ENCODE measurements around the gene ALG12.
"Not testable (repeated sequence)": the region's sequence is repeated elsewhere in the genome, so short reads cannot be mapped to it uniquely, and the experiment has no call there.

Gene ALG12

DNA sequence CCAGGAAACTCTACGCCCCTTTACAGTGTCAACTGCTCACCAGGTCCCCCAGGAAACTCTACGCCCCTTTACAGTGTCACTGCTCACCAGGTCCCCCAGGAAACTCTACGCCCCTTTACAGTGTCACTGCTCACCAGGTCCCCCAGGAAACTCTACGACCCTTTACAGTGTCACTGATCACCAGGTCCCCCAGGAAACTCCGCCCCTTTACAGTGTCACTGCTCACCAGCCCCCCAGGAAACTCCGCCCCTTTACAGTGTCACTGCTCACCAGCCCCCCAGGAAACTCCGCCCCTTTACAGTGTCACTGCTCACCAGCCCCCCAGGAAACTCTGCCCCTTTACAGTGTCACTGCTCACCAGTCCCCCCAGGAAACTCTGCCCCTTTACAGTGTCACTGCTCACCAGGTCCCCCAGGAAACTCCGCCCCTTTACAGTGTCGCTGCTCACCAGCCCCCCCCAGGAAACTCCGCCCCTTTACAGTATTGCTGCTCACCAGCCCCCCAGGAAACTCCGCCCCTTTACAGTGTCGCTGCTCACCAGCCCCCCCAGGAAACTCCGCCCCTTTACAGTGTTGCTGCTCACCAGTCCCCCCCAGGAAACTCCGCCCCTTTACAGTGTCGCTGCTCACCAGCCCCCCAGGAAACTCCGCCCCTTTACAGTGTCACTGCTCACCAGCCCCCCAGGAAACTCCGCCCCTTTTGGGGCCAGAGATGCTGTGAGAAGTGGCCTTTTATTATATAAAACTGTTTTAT lies 27.0 kb upstream of the ALG12 start:
- not testable (repeated sequence) for DNase-seq (ENCODE audit: low read depth)

DNA sequence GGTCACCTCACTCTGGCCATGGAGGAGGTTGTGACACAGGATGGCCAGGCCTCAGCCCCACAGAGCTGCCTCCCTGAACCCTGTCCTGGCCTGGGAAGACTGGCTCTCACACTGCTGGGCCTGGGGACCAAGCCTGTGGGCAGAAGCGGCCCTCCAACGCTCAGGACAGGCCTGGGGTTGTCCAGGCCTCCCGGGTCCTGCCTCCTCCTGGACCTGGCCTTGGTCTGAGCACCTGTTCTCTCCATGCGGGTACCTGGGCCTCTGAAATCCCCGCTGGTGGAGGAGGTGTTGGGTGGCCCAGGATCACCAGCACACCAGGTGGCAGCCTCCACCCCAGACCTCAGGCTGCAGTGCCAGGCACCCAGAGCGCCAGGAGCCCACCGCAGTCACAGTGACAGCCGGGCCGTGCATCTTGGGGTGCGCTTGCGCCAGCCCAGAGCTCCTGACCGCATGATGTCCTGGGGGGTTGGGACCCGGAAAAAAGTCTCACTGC lies 26.2 kb upstream of the ALG12 start:
- no peak for DNase-seq (ENCODE audit: low read depth)

DNA sequence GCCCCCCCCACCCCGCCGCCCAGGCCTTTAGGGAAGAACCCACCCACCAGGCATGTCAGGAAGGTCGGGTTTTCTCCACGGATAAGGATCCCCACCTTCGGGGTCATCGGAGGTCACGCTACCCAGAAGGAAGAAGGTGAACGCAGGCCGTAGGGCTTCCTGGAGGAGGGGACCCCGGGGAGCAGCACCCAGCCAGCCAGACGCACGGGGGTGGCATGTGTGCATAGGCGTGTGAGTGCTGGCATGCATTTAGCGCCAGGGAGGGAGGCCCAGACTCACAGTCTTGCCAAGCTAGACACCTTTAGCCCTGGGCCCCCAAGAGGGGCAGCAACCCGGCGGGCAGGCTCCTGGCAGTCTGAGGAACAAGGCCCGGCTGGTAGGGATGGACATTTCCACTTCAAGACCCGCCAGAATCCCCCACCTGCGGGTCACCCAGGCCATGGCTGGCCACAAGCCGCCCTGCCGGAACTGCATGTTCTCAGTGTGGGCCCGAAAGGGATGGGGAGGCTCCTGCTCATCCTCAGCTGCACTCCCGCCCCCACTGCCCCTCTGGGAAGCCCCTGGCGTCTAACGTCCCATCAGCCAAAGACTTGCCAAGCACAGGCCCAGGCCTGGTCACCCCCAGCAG lies 25.6 kb upstream of the ALG12 start:
- DNase-seq (ENCODE audit: low read depth), result no peak

DNA sequence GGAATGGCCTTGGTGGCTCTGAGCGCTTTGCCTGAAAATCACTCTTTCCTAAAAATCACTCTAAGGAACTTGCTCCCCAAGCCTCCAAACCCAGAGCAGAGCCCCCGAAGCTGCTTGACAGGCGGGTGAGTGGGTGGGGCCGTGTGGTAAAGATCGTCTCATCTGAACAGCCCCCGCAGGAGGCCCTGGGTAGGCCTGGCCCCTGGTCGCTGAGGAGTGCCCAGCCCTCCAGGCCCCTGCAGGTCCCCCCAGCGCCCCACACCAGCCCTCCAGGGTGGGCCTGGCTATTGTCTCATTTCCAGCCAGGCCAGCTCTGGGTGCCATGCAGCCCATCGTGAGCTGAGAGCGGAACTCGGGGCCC lies 25.1 kb upstream of the ALG12 start:
- DNase-seq (ENCODE audit: low read depth), result no peak

DNA sequence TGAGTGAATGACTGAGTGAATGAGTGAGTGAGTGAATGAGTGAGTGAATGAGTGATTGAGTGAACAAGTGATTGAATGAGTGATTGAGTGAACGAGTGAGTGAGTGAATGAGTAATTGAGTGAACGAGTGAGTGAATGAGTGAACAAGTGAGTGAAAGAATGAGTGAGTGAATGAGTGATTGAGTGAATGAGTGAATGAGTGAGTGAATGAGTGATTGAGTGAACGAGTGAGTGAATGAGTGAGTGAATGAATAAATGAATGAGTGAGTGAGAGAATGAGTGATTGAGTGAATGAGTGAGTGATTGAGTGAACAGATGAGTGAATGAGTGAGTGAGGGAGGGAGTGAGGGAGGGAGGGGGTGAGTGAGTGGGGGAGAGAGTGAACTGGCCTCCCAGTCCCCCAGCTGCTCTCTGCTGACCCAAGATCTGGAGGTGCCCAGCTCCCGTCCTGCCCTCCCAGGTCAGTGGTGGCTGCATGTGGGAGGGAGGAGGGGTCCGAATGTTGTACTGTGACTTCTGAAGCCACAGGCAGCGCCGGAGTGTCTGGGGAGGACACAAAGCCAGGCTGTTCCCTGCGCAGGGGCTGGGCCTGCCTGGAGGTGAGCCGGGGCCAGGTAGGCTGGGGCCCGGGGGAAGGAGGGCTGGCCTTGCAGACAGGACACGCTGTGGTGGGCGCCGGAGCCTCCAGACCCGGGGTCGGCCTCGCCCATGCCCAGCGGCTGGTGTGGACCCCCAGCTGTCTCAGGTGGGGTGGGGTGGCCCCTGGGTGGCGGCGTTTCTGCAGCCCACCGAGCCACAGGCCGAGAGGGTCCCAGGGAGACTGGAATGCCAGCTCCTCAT lies 24.5 kb upstream of the ALG12 start:
- no peak for DNase-seq (ENCODE audit: low read depth)

DNA sequence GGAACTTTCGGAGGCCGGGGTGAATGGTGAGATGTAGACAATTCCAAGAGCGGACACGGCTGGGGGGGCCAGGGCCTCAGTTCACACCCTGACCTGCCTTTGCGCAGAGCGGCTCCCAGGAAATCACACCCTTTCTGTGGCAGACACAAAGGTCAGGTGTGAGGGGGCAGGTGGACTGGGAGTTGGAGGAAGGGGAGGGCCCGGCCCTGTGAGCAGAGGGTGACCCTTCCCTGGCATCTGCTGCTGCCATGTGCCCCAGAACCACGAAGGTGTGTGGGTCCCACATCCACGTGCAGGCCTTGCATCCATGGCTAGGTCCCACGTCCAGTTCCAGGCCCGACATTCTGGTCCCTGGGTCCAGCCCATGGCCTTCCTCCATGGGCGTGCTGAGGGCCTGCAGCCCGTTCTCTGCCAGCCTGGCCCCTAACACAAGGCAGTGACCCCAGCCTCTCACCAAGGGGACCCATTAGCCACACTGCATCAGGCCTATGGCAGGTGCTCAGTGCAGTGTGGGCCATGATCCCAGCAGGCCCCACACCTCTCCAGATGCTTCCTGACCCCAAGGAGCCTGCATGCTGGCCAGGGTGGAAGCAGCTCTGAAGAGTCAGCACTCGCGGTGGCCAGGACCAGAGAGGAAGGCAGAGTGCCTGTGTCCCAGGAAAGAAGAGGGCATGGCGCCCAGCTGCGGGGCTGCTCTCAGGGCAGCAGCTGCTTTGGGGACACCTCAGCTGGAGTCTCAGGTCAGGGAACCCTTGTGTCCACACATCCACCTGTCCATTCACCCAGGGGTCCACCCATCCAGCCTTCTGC lies 23.5 kb upstream of the ALG12 start:
- no peak for DNase-seq (ENCODE audit: low read depth)

DNA sequence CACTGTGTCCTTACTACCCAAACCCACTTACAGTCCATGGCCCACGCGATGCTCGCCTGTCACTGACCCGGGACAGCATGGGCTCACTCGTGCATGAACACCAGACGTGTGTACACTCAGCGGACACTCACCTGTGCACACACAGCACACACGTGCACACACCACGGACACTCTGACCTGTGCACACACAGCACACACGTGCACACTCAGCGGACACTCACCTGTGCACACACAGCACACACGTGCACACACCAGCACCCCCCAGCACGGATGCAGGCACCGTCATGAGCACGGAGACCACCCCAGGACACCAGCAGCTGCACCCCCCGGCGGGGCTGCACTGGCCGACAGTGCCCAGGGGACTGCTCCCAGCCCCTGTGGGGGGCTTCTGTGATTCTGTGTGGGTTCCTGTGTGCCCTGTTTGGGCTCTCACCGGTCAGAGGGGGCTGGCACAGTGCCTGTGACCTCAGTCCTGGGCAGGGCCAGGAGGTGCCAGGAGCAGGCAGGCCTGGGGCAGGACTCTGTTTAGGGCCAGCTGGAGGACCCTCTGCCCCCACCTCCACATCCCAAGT lies 20.4 kb upstream of the ALG12 start:
- DNase-seq (ENCODE audit: low read depth), result no peak

DNA sequence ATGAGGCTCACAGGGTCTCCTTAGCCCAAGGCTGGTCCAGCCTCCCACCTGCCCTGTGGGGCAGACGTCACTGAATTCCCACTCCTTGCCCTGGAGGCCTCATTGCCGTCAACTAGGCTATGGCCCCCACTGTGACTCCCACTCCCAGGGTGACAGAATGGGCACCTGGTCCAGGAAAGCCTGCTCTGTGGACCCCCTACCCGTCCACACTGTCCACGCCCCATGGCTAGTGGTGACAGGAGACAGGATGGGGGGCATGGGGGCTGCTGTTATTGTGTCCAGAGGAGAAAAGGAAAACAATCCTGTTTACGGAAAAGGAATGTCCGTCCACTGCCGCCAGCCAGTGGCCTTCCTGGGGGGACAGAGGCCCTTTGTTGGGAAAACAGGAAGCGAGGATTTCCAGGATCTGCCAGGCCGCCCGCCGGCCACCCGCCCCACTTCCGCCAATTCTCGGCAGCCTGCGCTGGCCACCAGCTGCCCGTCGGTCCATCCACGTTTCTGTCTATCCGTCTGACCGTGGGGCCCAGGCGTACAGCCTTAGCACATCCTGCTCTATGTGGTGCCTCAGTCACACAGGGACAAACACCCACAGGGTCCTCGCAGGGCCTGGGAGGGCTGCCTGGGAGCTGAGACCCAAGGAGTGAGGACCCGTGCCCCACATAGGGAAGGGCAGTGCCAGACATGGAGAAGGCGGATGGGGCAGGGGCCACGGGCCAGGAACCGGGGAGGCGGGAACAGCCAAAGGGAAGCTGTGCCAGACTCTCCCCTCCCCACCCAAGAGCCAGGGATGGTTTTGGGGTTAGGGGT lies 19.7 kb upstream of the ALG12 start:
- no peak for DNase-seq (ENCODE audit: low read depth)

DNA sequence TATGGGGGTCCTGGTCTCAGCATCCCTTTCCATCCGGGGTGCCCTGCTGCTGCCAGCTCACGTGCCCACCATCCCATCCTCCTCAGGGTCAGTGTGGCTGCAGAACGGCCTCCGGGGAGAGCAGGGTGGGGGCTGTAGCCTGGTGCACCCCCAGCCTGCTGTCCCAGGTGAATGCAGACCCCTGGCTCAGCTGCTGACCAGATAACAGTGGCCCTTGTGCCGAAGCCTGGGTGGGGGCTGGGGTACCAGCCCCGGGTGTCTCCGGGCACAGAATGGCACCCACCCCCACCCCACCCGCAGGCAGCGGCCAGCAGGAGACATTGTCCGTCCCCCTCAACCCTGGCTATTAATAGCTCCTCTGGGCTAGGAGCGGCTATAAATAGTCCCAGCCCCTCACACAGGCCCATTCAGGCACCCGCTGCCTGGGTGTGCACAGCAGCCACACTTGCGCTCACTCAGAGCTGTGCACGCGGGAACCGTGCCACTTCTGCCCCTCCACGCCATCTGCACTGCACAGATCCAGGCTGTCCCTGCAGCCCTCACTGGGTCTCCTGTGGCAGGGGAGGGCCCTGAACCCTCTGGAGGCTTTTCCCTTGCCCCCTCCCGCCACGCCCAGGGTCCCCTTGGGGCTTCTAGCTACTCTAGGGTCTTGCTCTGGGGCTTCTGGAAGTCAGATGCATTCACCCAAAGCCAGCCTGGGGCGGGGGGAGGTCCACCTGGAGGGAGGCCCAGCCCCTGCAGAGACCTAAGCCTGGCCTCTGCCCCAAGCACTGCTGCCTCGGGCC lies 18.9 kb upstream of the ALG12 start:
- DNase-seq (ENCODE audit: low read depth), result no peak

DNA sequence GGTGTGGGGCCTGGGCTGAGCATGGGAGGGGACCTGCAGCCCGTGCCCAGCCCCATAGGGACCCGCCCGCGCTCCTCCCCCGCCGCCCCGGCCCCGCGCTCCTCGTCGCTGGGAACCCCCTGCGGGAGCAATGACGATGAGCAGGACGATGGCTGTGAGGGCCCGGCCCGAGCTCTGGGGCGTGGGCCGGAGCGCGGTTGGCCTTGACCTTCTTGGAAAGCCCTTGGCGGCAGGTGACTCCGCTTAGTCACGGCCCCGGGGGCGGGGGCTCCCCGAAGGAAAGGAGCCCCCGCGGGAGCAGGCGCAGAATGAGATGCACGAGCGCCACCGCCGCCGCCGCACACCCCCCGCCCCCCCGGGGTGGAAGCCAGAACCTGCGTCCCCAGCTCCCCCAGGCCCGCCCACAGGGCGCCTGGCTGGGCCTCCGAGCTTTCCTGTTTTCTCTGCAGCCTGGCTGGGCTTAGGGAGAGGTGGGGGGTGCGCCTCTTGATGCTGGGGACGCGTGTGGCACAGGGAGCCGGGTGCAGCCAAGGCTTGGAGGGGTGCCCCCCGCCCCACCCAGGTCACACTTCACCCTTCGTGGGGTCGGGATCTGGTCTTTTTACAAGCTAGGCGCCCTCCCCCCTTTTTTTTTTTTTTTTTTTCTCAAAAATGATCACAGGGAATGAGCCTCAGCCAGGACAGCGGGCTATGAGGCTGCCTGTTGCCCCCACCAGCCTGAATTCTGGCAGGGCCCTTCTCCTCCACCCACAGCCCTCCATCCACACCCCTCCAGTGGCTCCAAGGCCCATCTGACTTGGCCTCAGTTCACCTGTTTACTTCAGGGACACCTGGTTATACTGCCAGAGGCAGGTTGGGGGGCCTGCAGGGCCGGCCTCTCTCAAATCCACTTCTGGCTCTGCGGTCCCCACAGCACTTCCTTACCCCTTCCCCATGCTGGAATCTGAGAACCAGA lies 18.1 kb upstream of the ALG12 start:
- no peak for DNase-seq (ENCODE audit: low read depth)

DNA sequence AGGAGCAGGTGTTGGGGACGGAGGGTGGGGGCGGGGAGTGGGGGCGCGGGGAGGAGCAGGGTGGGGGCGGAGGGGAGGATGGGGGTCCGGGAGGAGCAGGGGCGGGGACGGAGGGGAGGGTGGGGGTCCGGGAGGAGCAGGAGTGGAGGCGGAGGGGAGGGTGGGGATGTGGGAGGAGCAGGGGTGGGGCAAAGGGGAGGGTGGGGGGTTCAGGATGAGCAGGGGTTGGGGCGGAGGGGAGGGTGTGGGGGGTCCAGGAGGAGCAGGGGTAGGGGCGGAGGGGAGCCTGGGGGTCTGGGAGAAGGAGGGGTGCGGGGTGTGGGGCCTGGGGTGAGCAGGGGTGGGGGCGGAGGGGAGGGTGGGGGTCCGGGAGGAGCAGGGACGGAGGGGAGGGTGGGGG lies 17.3 kb upstream of the ALG12 start:
- no peak for DNase-seq (ENCODE audit: low read depth)

DNA sequence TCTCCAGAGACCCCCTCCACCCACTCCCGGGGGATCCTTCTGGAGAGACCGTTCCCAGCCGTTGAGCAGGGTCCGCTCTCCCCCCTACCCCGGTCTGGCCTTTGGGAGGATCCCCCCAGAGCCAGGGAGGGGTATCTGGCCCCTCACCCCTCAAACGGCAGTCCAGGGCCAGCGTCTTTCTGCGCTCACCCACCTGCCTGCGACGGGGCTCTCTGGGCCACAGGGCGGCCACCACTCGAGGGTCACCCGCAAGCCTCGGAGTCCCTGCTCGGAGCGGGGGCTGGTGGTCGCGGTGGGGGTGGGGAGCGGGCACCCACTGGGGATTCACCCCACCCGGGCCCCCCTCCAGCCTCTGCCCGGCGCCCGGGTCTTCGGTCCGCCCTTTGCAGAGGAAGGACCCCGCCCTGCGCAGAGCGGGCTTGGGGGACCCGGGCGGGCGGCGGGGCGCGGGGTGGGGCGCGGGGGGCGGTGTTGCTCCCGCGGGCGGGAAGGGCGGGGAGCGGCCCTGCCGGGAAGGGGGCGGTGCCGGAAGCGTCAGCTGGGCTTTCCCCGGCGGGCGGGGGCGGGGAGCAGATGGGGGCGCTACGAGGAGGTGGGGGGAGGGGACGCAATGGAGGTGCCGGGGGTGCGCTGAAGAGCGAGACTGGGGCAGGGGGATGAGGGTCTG lies 16.8 kb upstream of the ALG12 start:
- no peak for DNase-seq (ENCODE audit: low read depth)

DNA sequence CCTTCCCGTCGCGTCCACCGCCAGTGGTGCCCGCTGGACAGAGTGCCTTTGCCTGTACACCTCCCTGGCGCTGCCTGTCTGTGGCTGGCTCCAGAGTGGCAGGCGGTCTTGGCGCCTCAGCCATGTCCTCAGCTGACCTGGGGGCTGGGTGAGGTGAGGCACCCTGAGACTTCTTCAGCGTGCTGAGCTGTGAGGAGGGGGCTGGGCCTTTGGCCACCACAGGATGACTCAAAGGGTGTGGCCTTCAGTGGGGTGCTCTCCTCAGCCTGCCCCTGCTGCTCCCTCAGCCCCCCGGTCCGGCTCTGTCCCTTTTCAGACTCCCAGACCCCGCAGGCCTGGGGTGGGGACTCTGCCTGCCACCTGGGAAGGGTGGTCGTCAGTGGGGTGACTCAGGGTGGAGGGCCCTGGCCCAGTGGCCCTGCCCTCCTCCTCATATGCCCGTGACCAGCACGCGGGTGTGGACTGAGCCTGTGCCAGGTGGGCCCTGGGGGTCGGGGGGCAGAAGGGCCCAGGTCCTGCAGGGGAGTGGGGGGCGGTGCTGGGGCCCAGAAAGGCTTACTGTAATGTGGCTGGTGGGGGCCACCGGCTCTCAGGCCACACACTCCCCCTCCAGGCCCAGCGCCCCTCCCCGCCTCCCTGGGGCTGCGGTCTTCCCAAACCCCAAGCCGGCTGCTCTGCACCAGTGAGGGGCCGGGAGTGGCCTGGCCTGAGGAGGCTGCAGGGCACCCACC lies 16.1 kb upstream of the ALG12 start:
- no peak for DNase-seq (ENCODE audit: low read depth)

DNA sequence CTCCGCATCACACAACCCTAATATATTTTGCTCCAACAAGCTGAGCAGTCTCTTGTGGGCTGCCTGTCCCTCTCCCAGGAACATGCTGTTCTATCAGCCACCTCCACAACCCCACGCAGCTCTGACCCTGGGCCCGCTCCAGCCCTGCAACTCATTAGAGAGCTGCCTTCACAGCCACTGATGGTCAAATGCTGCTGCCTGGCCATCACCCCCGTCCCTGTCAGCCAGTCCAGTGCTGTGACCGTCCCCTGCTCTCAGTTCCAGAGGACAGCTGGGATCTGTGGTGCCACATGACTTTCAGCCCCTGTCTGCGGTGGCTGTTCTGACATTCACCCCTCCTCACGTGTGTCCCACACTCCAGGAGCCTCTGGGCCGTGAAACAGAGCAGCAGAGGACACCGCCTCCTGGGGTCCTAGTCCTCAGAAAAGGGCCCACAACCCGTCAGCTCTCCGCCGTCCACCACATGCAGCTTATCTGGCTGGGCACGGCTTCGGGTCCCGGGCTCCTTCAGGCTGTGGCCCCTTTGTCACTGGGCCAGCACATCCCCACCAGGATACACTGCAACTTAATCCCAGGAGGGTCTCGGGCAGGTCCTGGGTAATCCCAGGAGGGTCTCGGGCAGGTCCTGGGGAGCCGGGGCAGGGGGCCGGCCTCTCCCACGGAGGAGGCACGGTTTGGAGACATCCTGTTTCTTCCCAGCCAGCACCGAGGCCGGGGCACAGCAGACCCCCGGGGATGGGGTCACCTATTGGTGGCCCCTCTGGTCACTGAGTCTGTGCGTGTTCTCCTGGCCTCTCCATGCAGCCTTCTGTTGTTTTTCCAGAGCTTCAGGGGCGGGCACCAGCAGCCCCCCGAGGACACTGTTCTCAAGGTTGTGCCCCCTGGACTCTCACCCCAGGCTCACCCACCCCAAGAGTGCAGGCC lies 15.3 kb upstream of the ALG12 start:
- no peak for DNase-seq (ENCODE audit: low read depth)

DNA sequence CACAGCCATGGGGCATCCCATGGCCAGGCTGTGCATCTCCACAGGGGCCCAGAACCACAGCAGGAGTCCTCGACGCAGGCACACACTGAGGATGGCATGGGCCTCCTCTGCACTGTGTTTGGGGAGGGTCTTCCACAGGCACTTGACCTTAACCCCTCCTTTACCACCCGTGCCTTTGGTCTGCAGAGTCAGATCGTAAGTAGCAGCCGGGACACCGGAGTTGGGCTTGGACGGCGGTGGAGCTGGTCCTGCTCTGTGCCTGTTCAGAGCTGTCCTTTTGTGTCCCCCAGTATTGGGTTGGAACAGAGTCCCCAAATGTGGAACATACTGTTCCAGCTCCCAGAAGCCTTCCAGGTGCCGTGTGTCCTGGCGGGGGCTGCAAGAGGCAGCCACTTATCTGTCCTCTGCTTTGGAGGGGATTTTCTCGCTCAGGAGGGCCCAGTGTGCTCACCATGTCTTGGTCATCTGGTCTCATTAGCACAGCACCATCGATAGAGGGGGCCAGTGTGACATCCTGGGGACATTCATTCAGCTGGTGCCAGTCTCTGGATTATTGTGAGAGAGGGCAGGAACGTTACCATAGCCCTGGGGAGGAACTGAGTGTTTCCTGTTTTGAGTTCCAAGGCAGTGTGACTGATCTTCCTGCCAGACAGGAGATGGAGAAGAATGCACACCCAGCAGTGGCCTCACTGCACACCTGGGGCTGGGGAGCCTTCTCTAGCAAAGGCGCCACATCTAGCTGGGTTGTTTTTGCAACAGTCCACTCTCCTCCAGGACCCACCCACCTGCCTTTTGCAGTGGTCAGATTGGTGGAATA lies 12.6 kb upstream of the ALG12 start:
- DNase-seq (ENCODE audit: low read depth), result no peak
